Measurements from ENCODE around the gene NBPF20. TPM values are rescaled to one million over a fixed set of nuclear protein-coding genes. Genes with fewer than 3 reads are reported as not detected.

The NBPF20 gene, protein sequence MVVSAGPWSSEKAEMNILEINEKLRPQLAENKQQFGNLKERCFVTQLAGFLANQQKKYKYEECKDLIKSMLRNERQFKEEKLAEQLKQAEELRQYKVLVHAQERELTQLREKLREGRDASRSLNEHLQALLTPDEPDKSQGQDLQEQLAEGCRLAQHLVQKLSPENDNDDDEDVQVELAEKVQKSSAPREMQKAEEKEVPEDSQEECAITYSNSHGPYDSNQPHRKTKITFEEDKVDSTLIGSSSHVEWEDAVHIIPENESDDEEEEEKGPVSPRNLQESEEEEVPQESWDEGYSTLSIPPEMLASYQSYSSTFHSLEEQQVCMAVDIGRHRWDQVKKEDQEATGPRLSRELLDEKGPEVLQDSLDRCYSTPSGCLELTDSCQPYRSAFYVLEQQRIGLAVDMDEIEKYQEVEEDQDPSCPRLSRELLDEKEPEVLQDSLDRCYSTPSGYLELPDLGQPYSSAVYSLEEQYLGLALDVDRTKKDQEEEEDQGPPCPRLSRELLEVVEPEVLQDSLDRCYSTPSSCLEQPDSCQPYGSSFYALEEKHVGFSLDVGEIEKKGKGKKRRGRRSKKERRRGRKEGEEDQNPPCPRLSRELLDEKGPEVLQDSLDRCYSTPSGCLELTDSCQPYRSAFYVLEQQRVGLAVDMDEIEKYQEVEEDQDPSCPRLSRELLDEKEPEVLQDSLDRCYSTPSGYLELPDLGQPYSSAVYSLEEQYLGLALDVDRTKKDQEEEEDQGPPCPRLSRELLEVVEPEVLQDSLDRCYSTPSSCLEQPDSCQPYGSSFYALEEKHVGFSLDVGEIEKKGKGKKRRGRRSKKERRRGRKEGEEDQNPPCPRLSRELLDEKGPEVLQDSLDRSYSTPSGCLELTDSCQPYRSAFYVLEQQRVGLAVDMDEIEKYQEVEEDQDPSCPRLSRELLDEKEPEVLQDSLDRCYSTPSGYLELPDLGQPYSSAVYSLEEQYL (N-terminal part only)
- 1 to 10 TPM; 2.1 to 3.9 (median 2.7) TPM for total RNA-seq

- no peak for TF ChIP-seq CTCF (IDR thresholded peaks at IDR 0.05; ENCODE audit: low read depth)
These were observed at the start of gene NBPF20 for GRCh38 chr1:145425436-145426029. TSS of gene NBPF20 (minus strand) at chr1:145425603. CDS start at chr1:145405272, 20,331 bp downstream.

Small RNA genes lying within 50 kb of the gene (small RNA-seq; reads per million reads assigned to genes)
- gene RF00003 = not detected

Other genes with a start within 250 kb of the NBPF20 start
- not detected for gene PPIAL4D, start 183.4 kb downstream of the NBPF20 start, total RNA-seq
- gene GPR89A, start 182.4 kb upstream of the NBPF20 start, total RNA-seq = 10 to 100 TPM; 24.7 to 52.2 (median 28.7) TPM

Data from subcutaneous adipose tissue (tissue), 4 donors.